ENCODE data around the gene NDRG3. TPM values are rescaled to one million over a fixed set of nuclear protein-coding genes. Genes with fewer than 3 reads are reported as not detected.

The NDRG3 gene
- total RNA-seq, 1 donor from 2014 or later = 33.1 TPM

- Histone ChIP-seq H2AFZ (ENCODE audit: low read depth, low read length) (no peak overlapping the region), H3K4me2 (ENCODE audit: low read length) (no peak overlapping the region), H3K27me3 (ENCODE audit: insufficient read depth, low read length) (no peaks in the 10 kb centered on the region), H3K27ac (ENCODE audit: low read depth, low read length) (no peak overlapping the region), H3K9ac (ENCODE audit: low read length) (no peak overlapping the region), H3K79me2 (ENCODE audit: insufficient read depth, low read length) (no peaks in the 10 kb centered on the region), H4K20me1 (ENCODE audit: insufficient read depth, low read length) (no peaks in the 10 kb centered on the region), H3K4me3 (ENCODE audit: insufficient read depth, low read depth, low read length) (no peak overlapping the region), H3K36me3 (ENCODE audit: insufficient read depth, low read length) (no peaks in the 10 kb centered on the region), H3K9me3 (ENCODE audit: insufficient read depth, low read depth, low read length) (no peaks in the 10 kb centered on the region), H3K4me1 (ENCODE audit: insufficient read depth, low read length) (no peaks in the 10 kb centered on the region)
- peaks cover 10% of the 10 kb centered on the region for H3K36me3 Mint-ChIP-seq (ENCODE audit: low read depth, unreplicated experiment)
- no peak for FAIRE-seq
- H3K9me3 Mint-ChIP-seq (ENCODE audit: unreplicated experiment) = no peaks in the 10 kb centered on the region
- no peak overlapping the region for H3K4me3 Mint-ChIP-seq (ENCODE audit: unreplicated experiment)
- TF ChIP-seq EZH2 (IDR thresholded peaks at IDR 0.05; ENCODE audit: insufficient read depth, low read length) = no peak
- no peak for TF ChIP-seq CTCF (IDR thresholded peaks at IDR 0.05; ENCODE audit: insufficient read depth, low read depth, low read length)
- DNase-seq (ENCODE audit: low read depth) = no peak
- H3K27me3 Mint-ChIP-seq (ENCODE audit: low read depth, unreplicated experiment) = no peaks in the 10 kb centered on the region
- no peaks in the 10 kb centered on the region for H3K4me1 Mint-ChIP-seq (ENCODE audit: low read depth, unreplicated experiment)
- no peak overlapping the region for H3K27ac Mint-ChIP-seq (ENCODE audit: unreplicated experiment)
These were observed 90.9 kb downstream of the NDRG3 start for GRCh38 chr20:36655004-36655403.

- no peak overlapping the region for H3K27ac Mint-ChIP-seq (ENCODE audit: unreplicated experiment)
- H3K4me1 ChIP-seq (ENCODE audit: insufficient read depth, low read length) = no peaks in the 10 kb centered on the region
- H3K27me3 ChIP-seq (ENCODE audit: insufficient read depth, low read length) = no peaks in the 10 kb centered on the region
- H3K9ac ChIP-seq (ENCODE audit: low read length) = no peak overlapping the region
- H3K79me2 ChIP-seq (ENCODE audit: insufficient read depth, low read length) = no peaks in the 10 kb centered on the region
- peaks cover 10% of the 10 kb centered on the region for H3K36me3 Mint-ChIP-seq (ENCODE audit: low read depth, unreplicated experiment)
- H3K27ac ChIP-seq (ENCODE audit: low read depth, low read length) = no peak overlapping the region
- no peak overlapping the region for H3K4me3 ChIP-seq (ENCODE audit: insufficient read depth, low read depth, low read length)
- no peaks in the 10 kb centered on the region for H3K27me3 Mint-ChIP-seq (ENCODE audit: low read depth, unreplicated experiment)
- no peaks in the 10 kb centered on the region for H4K20me1 ChIP-seq (ENCODE audit: insufficient read depth, low read length)
- TF ChIP-seq CTCF (IDR thresholded peaks at IDR 0.05; ENCODE audit: insufficient read depth, low read depth, low read length) = no peak
- no peak for TF ChIP-seq EZH2 (IDR thresholded peaks at IDR 0.05; ENCODE audit: insufficient read depth, low read length)
- H3K4me3 Mint-ChIP-seq (ENCODE audit: unreplicated experiment) = no peak overlapping the region
- H3K9me3 Mint-ChIP-seq (ENCODE audit: unreplicated experiment) = no peaks in the 10 kb centered on the region
- DNase-seq (ENCODE audit: low read depth) (no peak), FAIRE-seq (no peak)
- no peak overlapping the region for H2AFZ ChIP-seq (ENCODE audit: low read depth, low read length)
- no peak overlapping the region for H3K4me2 ChIP-seq (ENCODE audit: low read length)
- H3K4me1 Mint-ChIP-seq (ENCODE audit: low read depth, unreplicated experiment) = no peaks in the 10 kb centered on the region
- no peaks in the 10 kb centered on the region for H3K9me3 ChIP-seq (ENCODE audit: insufficient read depth, low read depth, low read length)
- no peaks in the 10 kb centered on the region for H3K36me3 ChIP-seq (ENCODE audit: insufficient read depth, low read length)
These were observed 91.4 kb downstream of the NDRG3 start for GRCh38 chr20:36654506-36654905.

GRCh38 chr20:36653456-36653855 lies 92.4 kb downstream of the NDRG3 start:
- H3K27me3 Mint-ChIP-seq (ENCODE audit: low read depth, unreplicated experiment) = no peaks in the 10 kb centered on the region
- H3K4me1 Mint-ChIP-seq (ENCODE audit: low read depth, unreplicated experiment) = no peaks in the 10 kb centered on the region
- H3K9me3 Mint-ChIP-seq (ENCODE audit: unreplicated experiment) = no peaks in the 10 kb centered on the region
- Histone ChIP-seq H4K20me1 (ENCODE audit: insufficient read depth, low read length) (no peaks in the 10 kb centered on the region), H3K4me1 (ENCODE audit: insufficient read depth, low read length) (no peaks in the 10 kb centered on the region), H3K4me2 (ENCODE audit: low read length) (no peak overlapping the region), H3K27ac (ENCODE audit: low read depth, low read length) (no peak overlapping the region), H3K79me2 (ENCODE audit: insufficient read depth, low read length) (no peaks in the 10 kb centered on the region), H3K9me3 (ENCODE audit: insufficient read depth, low read depth, low read length) (no peaks in the 10 kb centered on the region), H3K27me3 (ENCODE audit: insufficient read depth, low read length) (no peaks in the 10 kb centered on the region), H3K36me3 (ENCODE audit: insufficient read depth, low read length) (no peaks in the 10 kb centered on the region), H3K9ac (ENCODE audit: low read length) (no peak overlapping the region), H2AFZ (ENCODE audit: low read depth, low read length) (no peak overlapping the region), H3K4me3 (ENCODE audit: insufficient read depth, low read depth, low read length) (no peak overlapping the region)
- DNase-seq (ENCODE audit: low read depth) (no peak), FAIRE-seq (no peak)
- H3K4me3 Mint-ChIP-seq (ENCODE audit: unreplicated experiment) = no peak overlapping the region
- H3K36me3 Mint-ChIP-seq (ENCODE audit: low read depth, unreplicated experiment) = peaks cover 10% of the 10 kb centered on the region
- TF ChIP-seq CTCF (IDR thresholded peaks at IDR 0.05; ENCODE audit: insufficient read depth, low read depth, low read length) (no peak), EZH2 (IDR thresholded peaks at IDR 0.05; ENCODE audit: insufficient read depth, low read length) (no peak)
- no peak overlapping the region for H3K27ac Mint-ChIP-seq (ENCODE audit: unreplicated experiment)

All from astrocyte (in vitro differentiated cells and primary cell).